Heart left ventricle (tissue), 16 donors: Measurements from ENCODE around the gene OR2M3. TPM values are rescaled to one million over a fixed set of nuclear protein-coding genes. Genes with fewer than 3 reads are reported as not detected.

ENCODE experiments used
- ATAC-seq, 4 donors: fragments of 200-7000 bp; cut with Tn5 transposase; one replicate each; pipeline ENCODE4 v1.9.1; 2020 to 2022; ENCODE audit warnings: moderate library complexity in 4 of 4, mild to moderate bottlenecking in 3 of 4, moderate number of reproducible peaks in 1 of 4
- DNase-seq, 5 donors: peaks; one replicate each; pipeline ENCODE4 v3.0.0-alpha.2; 2020
- H3K27ac ChIP-seq, 12 donors: fragments of 200-600 bp; sonication (generic) in 4 of 12; one replicate each; pipeline versions ENCODE4 v1.5.0 to v1.8.0; 2016 to 2022; ENCODE audit warnings: mild to moderate bottlenecking in 2 of 12
- H3K27me3 ChIP-seq, 9 donors: fragments of 200-600 bp; sonication (generic) in 2 of 9; one replicate each; pipeline versions ENCODE4 v1.5.1 to v1.8.0; 2016 to 2022; ENCODE audit warnings: mild to moderate bottlenecking in 3 of 9
- H3K36me3 ChIP-seq, 9 donors: fragments of 200-600 bp; sonication (generic) in 2 of 9; one replicate each; pipeline versions ENCODE4 v1.5.0 to v1.8.0; 2018 to 2022; ENCODE audit warnings: mild to moderate bottlenecking in 2 of 9
- H3K4me1 ChIP-seq, 12 donors: fragments of 200-600 bp; sonication (generic) in 4 of 12; one replicate each; pipeline versions ENCODE4 v1.5.0 to v1.8.0; 2016 to 2022; ENCODE audit warnings: mild to moderate bottlenecking in 3 of 12
- H3K4me3 ChIP-seq, 12 donors: fragments of 200-600 bp; sonication (generic) in 4 of 12; one replicate each; pipeline versions ENCODE4 v1.5.0 to v1.8.0; 2017 to 2022; ENCODE audit warnings: mild to moderate bottlenecking in 9 of 12, moderate library complexity in 4 of 12
- H3K9me3 ChIP-seq, 12 donors: fragments of 200-600 bp; sonication (generic) in 4 of 12; one replicate each; pipeline versions ENCODE4 v1.5.0 to v1.8.0; 2016 to 2022; ENCODE audit warnings: mild to moderate bottlenecking in 1 of 12
- POLR2A ChIP-seq, 2 donors: fragments of 450-650 bp; IDR thresholded peaks; one replicate each; pipeline ENCODE4 v1.6.1; 2017; ENCODE audit warnings: antibody characterized with exemption in 2 of 2, mild to moderate bottlenecking in 2 of 2, moderate library complexity in 2 of 2
- WGBS, 4 donors: extraction: QIAGEN DNeasy Blood & Tissue Kit in 2 of 4; methylation state at CpG; one replicate each; pipeline versions ENCODE4 v1.1.5 to v1.1.7; 2013 to 2018; 5-methylcytosine and 5-hydroxymethylcytosine counted together
- intact Hi-C, 10 donors: fragments of 100-400 bp; cut with DNase I; formaldehyde crosslinking; loops; one replicate each; pipeline versions ENCODE4 v1.11.1 to v1.14.2; 2022
- polyA plus RNA-seq, 2 donors: library from polyadenylated mRNA; stranded (reverse); fragments of 200-250 nt; gene quantifications; one replicate each; pipeline ENCODE4 v1.2.3, GENCODE V29; 2013
- total RNA-seq, 9 donors: library from RNA; depleted of rRNA in 2 of 9; stranded (reverse); fragments of >200 nt in 2 of 9; fragmentation: NEBNext Ultra II Directional in 3 of 9; extraction: Animal tissue kit (Norgen Biotek cat#: 25700) in 3 of 9; gene quantifications; one replicate each; pipeline versions ENCODE4 v1.1.0 to v1.2.4, GENCODE V29; 2016 to 2023
- TF ChIP-seq, protein P1 (sequence below), 12 donors: fragments of 200-600 bp; sonication (generic) in 4 of 12; IDR thresholded peaks; one replicate each; pipeline versions ENCODE4 v1.5.0 to v1.8.0; 2018 to 2022; ENCODE audit warnings: antibody characterized with exemption in 12 of 12, mild to moderate bottlenecking in 5 of 12
- donor health status: ischemic (EF 13 %, LVEDD 7.1; RV severe dilation, severe dysfunction).
- donor health status: healthy with polysubstance abuse.
- donor health status: DM: no; HTN: yes; CAD: no.
- donor health status: DM: no; HTN: no; CAD: no.
- donor health status: ischemic (EF 25% LVEDD 6.9; RV normal size, moderate dysfunction).
- donor health status: ischemic (EF 25% LVEDD 5.7; RV mildly dilated, moderate dysfunction).
- donor health status: healthy.
- donor health status: DM: yes; HTN: yes; CAD: no.
- donor health status: ischemic (EF 35%, LVEDD 5.7; RV mildly dilated, moderate dysfunction).
- donor health status: nonischemic (EF 11% LVEDD 7.7; RV severe dilation, severe dysfunction).
- donor health status: DM: yes; HTN: yes; CAD: no.
- donor health status: PGD.
- donor health status: ischemic (EF 29% LVEDD 5.4; RV normal size, mild dysfunction).
- donor health status: nonischemic (EF 23%, LVEDD 6.1; RV moderate dilation, normal function).

OR2M3 gene
- total and polyA plus RNA-seq, 11 donors: not detected

DNA sequence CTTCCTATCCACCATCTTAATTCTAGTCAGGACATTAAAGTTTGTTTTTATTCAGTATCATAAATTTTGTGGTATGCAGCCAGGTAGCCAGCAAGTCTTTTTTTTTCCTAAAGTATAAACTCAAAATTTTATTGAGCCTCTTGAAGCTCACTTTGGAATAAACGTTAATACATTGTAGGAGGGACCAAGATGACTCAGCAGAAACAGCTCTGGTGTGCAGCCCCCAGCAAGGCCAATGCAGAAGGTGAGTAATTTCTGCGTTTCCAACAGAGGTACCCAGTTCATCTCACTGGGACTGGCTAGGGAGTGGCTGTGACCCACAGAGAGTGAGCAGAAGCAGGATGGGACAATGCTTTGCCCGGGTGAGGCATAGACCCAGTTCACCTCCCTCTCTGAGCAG lies 9.7 kb upstream of the OR2M3 start:
- no peak for ATAC-seq
- no peak for TF ChIP-seq POLR2A (IDR thresholded peaks at IDR 0.05)
- TF ChIP-seq, protein P1, sequence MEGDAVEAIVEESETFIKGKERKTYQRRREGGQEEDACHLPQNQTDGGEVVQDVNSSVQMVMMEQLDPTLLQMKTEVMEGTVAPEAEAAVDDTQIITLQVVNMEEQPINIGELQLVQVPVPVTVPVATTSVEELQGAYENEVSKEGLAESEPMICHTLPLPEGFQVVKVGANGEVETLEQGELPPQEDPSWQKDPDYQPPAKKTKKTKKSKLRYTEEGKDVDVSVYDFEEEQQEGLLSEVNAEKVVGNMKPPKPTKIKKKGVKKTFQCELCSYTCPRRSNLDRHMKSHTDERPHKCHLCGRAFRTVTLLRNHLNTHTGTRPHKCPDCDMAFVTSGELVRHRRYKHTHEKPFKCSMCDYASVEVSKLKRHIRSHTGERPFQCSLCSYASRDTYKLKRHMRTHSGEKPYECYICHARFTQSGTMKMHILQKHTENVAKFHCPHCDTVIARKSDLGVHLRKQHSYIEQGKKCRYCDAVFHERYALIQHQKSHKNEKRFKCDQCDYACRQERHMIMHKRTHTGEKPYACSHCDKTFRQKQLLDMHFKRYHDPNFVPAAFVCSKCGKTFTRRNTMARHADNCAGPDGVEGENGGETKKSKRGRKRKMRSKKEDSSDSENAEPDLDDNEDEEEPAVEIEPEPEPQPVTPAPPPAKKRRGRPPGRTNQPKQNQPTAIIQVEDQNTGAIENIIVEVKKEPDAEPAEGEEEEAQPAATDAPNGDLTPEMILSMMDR (IDR thresholded peaks at IDR 0.05): no peak
- Histone ChIP-seq H3K36me3 (no peaks in the 10 kb centered on the region), H3K4me1 (no peaks in the 10 kb centered on the region), H3K27me3 (no peaks in the 10 kb centered on the region), H3K9me3 (peaks cover 0 to 11% (median 1%) of the 10 kb centered on the region in 12 donors), H3K4me3 (no peak overlapping the region), H3K27ac (no peak overlapping the region)
- no peak for DNase-seq
- 61 to 69% (median 64%) methylated on average over 3 of the region's 3 CpGs for WGBS, 4 donors
- intact Hi-C loops: no loop called here

DNA sequence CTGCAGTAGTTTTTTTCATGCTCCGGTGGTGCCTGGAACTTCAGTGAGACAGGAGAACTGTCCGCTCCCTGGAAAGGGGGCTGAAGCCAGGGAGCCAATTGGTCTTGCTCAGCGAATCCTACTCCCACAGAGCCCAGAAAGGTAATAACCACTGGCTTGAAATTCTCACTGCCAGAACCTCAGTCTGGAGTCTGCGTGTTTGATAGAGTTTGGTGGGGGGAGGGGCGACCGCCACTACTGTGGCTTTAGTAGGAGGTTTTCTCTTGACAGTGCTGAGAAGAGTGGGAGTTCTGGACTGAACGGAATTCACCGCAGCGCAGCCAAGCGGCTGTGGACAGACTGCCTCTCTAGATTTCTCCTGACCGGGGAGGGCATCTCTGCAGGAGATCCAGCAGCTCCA lies 8.0 kb upstream of the OR2M3 start:
- H3K27me3 ChIP-seq: no peaks in the 10 kb centered on the region
- intact Hi-C loops: no loop called here
- no peak overlapping the region for H3K27ac ChIP-seq
- TF ChIP-seq, protein P1 (IDR thresholded peaks at IDR 0.05): no peak
- TF ChIP-seq POLR2A (IDR thresholded peaks at IDR 0.05): no peak
- no peak for DNase-seq
- peaks cover 0 to 12% (median 2%) of the 10 kb centered on the region in 12 donors for H3K9me3 ChIP-seq
- no peak overlapping the region for H3K4me3 ChIP-seq
- no peak for ATAC-seq
- no peaks in the 10 kb centered on the region for H3K4me1 ChIP-seq
- no peaks in the 10 kb centered on the region for H3K36me3 ChIP-seq
- 47 to 73% (median 54%) methylated on average over 7 to 11 of the region's 11 CpGs for WGBS, 4 donors

DNA sequence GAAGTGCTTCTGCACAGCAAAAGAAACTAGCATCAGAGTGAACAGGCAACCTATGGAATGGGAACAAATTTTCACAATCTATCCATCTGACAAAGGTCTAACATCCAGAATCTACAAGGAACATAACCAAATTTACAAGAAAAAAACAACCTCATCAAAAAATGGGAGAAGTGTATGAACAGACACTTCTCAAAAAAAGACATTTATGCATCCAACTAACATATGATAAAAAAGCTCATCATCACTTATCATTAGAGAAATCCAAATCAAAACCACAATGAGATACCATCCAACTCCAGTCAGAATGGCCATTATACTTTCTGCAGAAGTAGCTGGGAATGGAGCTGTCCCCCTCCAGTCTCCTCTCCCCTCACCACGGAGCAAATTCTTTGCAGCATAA lies 2.9 kb upstream of the OR2M3 start:
- Histone ChIP-seq H3K4me1 (no peaks in the 10 kb centered on the region), H3K27ac (no peak overlapping the region), H3K27me3 (no peaks in the 10 kb centered on the region), H3K36me3 (no peaks in the 10 kb centered on the region), H3K9me3 (peaks cover 0 to 15% (median 2%) of the 10 kb centered on the region in 12 donors), H3K4me3 (no peak overlapping the region)
- 32 to 52% (median 44%) methylated on average over 1 of the region's 1 CpG for WGBS, 4 donors
- TF ChIP-seq, protein P1 (IDR thresholded peaks at IDR 0.05): no peak
- TF ChIP-seq POLR2A (IDR thresholded peaks at IDR 0.05): no peak
- ATAC-seq (no peak), DNase-seq (no peak)
- intact Hi-C loops: no loop called here

DNA sequence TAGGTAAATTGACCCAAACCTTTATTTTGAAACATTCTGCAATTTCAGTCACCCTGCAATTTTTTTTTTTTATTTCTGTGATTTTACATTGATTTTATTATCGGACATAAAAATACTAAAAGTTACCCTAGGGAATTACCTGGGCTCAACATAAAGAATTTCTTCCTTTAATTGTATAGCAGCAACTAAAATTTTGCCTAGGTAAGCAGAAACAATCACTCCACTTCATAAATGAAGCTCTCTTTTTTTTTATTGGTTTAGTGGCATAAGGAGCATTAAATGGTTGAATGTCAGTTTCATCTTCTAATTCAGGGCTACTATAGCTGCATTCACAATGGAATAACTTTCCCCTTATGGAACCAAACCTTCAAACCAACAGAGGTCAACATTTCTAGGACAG lies 18.8 kb downstream of the OR2M3 start:
- 91 to 97% (median 94%) methylated on average over 1 of the region's 1 CpG for WGBS, 4 donors
- Histone ChIP-seq H3K9me3 (peaks cover 0 to 21% (median 0%) of the 10 kb centered on the region in 12 donors), H3K4me3 (no peak overlapping the region), H3K27me3 (no peaks in the 10 kb centered on the region), H3K27ac (no peak overlapping the region), H3K36me3 (no peaks in the 10 kb centered on the region), H3K4me1 (no peaks in the 10 kb centered on the region)
- ATAC-seq: no peak
- no peak for DNase-seq
- intact Hi-C loops: no loop called here
- TF ChIP-seq, protein P1 (IDR thresholded peaks at IDR 0.05): no peak
- TF ChIP-seq POLR2A (IDR thresholded peaks at IDR 0.05): no peak
